Activated CD4-positive, alpha-beta T cell treated with anti-CD3 and anti-CD28 coated beads, Interleukin-2, amount 50 U/mL, for 24 hours (primary cell): Measurements from ENCODE around the gene HDGF.
"Not testable (repeated sequence)": the region's sequence is repeated elsewhere in the genome, so short reads cannot be mapped to it uniquely, and the experiment has no call there.

ENCODE experiments used
- DNase-seq, 2 donors: peaks; one replicate each; pipeline ENCODE4 v3.0.0-alpha.2; 2020; ENCODE audit warnings: low read depth in 1 of 2, low spot score in 1 of 2

Gene HDGF

DNA sequence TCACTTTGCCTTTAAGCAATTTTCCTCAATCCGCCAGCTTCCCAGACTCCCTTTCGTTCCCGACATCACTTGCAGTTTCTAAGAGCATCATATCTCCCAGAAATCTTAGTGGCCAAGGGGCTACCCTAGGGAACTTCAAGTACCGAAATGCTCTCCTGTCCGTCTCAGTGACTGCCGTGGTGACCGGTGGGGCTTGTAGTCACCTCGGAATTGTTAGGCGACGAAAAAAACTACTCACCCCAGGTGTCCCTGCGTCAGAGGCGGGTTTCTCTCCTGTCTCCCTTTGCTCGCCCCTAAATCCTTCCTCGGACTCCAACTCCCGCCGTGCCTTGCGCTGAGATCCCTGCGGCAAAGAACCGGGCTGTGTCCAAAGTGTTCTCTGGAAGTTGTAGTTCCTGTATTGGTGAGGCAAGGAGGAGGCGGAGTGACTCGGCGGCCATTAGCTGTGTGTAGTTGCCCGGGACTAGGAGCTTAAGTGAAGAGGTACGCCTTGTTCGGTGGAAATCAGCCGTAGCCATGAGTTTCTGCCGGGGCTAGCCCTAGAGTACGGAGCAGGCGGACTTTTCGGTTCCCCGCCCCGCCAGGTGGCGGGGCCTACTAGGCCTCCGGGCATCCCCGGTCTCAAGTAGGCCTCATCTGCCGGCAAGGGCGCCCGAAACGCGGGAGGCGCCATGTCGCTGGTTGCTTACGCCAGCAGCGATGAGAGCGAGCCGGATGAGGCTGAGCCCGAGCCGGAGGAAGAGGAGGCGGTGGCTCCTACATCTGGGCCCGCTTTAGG is 15.8 kb upstream of the HDGF start, which contains the start of gene PRCC:
TSS of gene PRCC (plus strand) at position 435 of the 778 bp plus-strand sequence. CDS start at position 672, 237 bp downstream.
- DNase-seq = peak; percentile 86 to 96

DNA sequence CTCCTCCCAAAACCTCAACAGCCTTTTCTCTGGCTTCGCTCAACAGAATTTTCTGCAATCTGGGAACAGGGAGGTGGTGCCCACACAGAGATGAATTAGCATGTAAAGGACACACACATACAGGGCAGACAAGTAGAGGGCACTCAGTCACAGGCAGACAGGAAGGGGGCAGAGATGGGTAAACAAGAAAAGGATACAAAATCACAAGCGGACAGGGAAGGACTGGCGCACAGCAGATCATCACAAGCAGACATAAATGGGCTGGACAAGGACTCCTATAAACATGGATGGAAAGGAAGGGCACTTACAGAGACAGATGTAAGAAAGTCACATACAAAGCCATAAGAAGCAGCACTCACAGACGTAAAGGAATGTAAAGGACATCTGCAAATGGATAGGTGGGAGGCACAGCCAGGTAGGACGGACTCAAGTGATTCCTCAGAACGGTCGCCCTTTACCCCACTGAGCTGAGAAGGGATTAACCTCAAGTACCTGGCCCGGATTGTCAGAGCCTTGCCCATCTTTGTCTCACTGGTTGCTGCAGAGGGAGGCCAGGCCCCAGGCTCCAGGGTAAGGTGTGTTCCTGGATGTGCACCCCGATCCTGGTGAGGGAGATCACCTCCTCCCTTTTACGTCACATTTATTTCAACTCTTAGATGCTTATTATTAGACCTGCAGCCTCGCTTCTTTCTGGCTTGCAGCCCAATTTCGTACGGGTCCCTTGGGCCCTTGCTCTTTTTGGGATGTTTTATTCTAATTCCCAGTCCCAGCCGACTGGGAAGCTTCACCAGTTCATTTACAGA is 15.0 kb upstream of the HDGF start:
- DNase-seq = no peak

DNA sequence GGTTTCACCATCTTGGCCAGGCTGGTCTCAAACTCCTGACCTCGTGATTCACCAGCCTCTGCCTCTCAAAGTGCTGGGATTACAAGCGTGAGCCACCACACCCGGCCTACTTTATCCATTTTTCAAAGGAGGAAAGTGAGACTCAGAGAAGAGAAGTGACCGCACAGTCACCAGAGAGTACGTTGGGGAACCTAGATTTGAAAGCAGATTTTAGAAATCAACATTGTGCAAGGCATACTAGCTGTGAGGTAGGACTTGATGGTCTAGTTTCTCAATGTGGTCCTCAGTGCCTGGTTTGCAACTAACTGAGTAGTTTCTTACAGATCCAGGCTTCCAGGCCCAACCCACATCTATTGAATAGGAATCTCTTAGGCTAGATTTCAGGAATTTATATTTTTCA is 14.2 kb upstream of the HDGF start:
- no peak for DNase-seq

DNA sequence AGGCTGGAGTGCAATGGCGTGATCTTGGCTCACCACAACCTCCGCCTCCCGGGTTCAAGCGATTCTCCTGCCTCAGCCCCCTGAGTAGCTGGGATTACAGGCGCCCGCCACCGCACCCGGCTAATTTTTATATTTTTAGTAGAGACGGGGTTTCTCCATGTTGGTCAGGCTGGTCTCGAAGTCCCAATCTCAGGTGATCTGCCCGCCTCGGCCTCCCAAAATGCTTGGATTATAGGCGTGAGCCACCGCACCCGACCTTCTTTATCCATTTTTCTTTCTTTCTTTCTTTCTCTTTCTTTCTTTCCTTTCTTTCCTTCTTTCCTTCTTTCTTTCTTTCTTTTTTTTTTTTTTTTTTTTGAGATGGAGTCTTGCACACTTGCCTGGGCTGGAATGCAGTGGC is 13.7 kb upstream of the HDGF start:
- DNase-seq = not testable (repeated sequence)

DNA sequence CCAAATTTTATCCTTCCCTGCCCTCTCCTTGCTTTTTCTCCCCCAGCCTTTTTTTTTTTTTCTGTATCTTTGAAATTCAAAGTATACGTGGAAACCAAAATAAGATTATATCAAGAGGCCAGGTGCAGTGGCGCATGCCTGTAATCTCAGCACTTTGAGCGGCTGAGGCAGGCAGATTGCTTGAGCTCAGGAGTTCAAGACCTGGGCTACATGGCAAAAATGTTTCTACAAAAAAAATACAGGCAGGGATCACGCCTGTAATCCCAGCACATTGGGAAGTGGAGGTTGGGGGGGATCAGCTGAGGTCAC is 9.3 kb upstream of the HDGF start:
- no peak for DNase-seq

DNA sequence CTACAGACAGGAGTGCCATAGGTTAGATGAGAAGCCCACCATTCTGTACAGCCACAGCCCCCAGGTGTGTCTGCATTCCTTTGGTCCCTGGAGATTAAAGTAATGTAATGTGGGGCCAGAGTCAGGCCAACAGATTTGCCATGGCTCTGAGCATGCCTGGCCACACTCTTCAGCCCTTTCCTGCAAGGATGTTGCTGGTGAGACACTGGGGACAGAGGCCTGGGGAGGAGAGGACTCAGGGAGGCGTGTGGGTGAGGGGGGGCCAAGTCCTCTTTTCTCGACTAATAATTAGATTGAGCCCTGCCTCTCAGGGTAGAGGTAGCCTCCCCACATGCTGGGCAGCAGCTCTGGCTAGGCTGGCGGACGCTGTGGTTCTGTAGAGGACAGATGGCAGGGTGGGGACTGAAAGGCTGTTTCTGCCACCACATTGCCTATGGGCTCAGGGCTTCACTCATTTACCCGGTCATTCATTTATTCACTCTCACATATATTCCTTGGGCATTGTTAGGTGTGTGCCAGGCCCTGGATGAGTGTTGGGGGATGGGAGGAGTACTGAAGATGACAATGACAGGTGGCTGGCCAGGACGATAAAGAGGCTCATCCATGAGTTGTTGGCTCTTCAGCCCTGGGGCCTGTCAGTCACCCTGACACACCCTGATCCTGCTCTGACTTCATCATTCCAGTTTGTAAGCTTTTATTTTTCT is 8.8 kb upstream of the HDGF start:
- DNase-seq = no peak

DNA sequence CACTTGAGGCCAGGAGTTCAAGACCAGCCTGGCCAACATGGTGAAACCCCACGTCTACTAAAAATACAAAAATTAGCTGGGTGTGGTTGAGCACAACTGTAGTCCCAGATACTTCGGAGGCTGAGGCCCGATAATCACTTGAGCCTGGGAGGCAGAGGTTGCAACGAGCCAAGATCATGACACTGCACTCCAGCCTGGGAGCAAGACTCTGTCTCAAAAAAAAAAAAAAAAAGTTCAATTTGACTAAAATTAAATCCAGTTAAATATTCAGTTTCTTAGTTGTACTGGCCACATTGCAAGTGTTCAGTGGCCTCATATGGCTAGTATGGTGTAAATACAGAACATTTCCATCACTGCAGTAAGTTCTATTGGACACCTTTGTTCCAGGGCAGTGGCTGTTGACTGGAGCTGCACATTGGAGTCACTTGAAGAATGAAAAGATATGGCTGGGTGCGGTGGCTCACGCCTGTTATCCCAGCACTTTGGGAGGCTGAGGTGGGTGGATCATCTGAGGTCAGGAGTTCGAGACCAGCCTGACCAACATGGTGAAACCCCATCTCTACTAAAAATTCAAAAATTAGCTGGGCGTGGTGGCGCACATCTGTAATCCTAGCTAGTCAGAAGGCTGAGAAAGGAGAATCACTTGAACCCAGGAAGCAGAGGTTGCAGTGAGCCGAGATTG is 6.2 kb upstream of the HDGF start:
- DNase-seq = not testable (repeated sequence)

DNA sequence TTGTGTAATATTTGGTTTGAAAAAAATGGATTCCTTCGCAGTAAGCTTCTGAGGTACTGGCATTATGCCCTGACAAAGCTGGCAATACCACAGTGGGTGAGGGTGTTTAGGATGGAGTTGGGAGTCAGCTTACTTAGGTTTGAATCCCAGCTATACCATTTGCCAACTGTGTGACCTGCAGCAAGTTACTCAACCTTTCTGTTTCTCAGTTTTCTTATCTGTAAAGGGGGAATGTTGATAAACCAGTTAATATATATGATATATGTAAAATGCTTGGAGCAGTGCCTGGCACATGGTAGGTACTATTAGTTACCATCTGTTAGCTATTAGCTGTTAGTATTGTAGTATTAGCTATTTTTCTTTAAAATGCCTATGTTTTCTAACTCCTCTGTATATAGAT is 4.9 kb upstream of the HDGF start:
- no peak for DNase-seq

DNA sequence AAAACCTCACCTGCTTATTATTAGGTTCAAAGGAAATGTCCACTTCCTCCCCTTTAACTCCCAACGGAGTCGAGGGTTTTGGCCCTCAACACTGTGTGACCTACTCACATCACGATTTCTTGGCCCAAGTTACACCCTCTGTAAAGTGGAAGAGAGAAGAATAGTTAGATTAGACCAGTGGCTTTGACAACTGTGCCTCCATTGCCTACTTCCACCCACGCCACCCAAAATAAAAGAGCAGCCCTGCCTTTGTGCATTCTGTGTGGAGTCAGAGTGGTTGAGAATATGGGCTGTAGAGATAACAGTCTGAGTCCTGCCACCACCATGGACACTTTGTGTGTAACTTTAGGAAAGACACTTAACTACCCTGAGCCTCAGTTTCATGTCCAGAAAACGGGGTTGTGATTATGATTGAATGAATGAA is 4.1 kb upstream of the HDGF start:
- DNase-seq = no peak

DNA sequence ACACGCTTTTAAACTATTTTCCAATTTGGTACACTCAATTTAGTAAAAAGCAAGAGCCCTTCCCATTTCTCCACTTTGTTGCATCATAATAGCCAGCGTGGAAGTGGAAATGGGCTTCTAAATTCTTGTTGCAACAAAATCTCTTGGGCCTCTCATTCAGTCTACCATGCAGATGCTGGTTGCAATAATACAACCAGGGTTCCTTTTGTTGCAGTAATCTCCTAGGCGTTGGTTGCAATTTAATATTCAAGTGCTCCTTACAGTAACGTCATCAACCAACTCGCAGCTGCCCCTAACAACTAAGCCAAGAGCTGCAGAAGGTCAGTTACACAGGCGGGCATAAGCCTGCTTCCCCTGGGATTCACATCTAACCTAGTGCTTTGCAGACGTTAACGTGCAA is 2.7 kb upstream of the HDGF start:
- DNase-seq = no peak

DNA sequence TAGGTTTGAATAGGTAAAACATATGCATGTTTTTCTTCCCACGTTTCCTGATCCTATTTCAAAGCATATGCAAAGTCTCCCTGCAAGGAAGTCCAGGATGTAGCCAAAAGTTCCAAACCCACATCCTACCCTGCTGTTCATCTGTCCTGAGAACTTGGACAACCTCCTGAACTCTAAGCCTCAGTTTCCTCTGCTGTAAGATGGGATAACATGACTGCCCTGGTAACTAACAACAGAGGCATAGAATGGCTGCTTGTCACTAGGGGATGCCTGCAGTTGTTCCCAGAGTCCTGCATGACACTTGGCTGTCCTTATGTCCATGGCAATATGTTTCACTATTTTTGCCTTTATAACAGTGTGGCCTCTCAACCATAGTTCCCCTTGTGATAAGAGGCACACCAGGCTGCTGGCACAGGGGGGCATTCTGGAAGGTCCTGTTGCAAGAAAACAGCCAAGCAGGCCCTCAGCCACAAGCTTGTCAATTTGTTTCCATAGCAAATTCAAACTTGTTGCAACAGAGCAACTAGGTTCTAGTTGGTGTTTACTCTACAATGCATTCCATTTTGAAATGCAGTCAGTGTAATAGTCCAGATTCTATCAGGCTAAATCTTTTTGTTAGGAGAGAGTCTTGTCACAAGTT is 1.5 kb upstream of the HDGF start:
- no peak for DNase-seq

DNA sequence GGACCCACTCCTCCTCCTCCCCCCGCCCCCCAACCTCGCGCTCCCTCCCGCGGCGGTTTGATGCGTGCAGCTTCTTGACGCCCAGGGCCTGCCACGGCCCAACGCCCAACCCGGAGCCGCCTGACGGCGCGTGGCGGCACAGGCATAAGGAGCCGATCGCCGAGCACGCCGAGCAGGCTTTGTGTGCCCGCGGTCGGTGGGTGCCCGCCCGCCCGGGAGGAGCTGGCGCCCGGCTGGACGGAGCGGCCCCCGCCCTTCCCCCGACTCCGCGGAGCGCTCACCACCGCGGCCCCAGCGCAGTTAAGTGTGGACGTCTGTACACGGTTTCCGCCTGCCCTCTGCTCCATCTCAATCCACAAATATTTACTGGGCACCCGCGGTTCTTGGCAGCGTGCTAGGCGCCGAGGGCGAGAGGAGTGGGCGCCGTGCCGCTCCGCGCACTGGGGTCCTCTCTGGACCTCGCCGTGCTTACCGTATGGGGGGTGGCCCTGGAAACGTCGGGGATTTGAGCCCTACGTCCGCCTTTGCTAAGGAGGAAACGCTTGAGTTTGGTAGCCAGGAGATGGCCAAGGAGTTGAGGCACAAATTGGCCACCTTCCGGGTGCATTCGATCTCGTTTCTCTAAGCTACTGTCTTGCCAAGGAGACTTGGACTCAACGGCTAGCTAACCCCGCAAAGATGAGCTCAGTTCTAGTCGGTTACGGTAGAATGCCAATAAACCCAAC is 444 bp upstream of the HDGF start:
- peak; percentile 90 to 97 for DNase-seq

DNA sequence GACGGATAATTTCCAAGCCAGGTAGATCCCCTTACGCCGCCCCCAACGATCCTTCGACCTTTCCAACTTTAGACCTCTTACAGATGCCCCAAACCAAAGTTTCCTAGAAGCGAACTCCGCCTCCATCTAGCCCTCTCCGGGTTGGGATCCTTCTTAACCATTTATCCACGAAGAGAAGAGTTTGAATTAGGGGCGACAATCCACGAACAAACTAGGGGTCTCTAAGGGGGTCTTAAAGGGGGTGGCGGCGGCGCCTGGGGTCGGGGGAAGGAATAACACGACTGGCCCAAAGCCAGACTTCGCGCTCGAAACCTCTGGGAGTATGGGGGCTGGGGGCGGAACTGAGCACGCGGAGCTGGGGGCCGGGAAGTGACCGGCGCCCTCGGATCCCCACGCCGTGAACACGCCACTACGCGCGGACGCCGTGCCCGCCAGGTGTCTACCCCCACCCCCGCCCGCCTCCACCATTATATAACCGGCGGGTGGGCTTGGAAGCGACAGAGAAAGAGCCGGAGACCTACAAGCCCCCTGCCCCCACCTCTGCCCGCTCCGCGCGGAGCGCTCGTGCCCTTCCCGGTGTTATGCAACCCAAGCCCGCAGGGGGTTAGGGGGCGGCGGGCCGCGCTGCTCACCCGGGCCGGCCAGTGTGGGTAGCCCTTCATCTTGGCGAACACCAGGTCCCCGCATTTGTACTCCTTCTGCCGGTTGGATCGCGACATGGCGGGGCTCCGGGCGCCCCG is 594 bp downstream of the HDGF start:
- peak in 1 of 2 donors; percentile 27 for DNase-seq

DNA sequence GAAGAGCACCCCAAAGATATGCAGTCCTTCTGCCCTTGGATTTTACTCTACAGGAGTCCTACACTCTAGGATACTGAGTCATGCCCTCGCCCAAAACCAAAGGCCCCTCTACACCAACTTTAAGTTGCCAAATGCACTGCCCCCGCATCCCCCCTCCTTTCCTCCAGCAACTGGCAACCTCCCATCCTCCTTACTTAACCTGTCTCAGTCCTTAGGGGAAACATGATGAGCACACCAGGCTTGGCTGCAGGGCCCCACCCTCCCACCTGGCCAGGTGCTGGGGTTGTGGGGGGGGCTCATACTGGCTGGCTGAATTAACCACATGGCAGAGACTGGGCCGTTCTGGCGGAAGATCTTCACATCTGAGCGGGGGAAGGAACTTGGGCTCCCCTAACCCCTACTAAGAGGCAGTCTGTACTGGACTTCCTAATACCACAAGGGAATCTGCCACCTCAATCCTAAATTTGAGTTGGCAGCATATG is 1.2 kb downstream of the HDGF start:
- DNase-seq = peak in 1 of 2 donors; percentile 25

DNA sequence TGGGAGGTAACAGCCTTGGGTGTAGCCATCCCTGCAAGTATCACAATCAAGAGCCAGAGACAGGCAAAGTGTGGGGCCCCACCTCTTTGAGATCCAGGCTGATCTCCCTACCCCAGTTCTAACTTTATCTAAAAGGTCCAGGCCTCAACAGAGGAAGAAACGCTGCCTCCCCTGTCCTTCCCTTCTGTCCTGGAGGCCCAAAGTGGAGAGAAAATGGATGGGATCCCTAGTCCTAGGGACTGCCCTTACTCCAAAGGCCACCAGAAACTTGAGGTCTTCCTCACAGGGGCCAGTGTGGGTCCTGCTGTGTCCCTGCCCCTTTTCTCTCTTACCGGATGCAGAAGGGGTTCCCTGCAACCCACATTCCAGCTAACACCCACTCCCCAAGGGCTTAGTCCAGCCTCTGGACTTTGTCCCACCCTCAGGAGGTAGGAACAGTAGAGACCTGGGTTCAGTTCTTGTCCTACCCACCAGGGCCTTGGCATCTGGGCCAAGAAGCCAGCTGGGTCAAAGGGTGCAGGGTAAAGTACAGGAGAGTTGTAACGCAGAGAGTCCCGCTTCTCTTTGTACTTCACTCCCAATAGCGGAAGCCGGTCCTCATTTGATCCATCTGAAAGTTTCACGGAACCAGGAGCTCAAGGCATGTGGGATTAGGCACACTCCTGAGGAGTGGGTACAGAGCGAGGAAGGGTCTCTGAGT is 1.9 kb downstream of the HDGF start:
- no peak for DNase-seq

DNA sequence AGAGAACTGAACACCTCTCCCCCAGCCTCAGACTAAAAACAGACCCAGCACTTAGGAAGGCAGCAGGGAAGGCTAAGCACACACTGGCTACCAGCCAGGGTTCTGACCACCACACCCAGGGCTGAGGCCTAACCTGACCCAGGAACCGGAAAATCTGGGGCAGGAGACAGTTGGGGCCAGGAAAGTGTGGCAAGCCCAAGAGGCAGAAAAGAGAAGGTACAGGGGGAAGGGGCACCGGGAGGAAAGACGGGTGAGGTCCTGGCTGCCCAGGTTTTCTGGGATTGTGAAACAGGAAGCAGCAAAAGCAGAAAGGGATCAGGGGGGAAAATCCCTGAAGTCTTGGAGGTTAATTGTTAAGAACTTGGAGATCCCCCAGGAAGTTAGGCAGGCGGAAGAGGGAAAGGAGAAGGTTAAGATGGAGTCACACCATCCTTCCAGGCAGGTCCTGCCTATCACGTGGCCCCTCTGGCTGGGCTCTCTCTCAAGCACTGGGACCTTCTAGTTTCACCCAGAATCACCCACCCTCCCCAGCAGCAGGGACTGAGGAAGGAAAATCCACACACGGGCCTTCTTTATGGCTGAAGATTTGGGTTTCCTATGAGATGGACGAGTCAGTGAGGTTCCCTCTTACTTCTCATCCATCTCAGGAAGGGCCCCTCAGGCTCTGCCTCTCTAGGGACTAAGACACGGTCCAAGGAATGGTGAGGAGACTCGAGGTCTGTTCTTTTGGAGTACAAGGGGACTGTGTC is 2.6 kb downstream of the HDGF start:
- no peak for DNase-seq

DNA sequence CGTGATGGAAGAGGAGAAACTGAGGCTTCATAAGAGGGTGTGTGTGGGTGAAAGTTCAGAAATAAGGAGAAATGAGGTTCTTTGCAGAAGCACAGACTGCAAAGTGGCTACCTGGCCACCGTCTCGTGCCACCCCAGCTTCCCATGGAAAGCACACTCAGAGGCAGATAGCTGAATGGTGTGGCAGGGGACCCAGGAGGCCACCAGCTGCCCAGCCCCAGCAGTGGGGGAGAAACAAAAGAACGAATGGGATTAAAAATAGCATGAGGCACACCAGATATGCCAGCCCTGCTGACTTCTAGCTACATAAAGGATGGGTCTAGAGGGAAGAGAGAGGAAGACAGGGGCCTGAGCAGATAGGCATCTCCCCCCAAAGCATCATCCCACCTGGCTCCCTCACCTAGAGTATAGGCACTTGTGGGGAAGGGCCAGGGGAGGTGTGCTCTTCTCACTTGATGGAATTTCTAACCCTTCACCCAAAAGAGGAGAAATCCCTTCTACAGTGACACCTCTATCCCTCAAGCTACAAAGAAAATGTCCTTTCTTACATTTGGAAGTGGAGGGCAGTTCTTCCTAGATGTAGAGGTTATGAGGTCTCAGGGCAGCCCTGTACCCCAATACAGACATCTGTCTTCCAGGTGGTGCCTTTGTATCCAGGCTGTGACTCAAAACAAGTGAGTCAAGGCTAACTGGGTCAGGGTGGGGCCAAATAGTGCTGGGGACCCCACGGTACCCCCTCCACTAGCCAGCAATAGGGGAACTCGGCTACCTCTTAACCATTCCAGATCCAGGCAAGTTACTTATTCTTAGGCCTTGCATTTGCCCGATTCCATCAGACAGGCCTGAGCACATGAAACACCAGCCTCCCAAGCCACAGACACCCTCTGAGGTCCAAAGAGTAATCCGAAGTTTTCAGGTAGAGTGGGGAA is 3.5 kb downstream of the HDGF start:
- no peak for DNase-seq
